HuH-7.5 (cell line): ENCODE data around the gene LGALS3BP.
"Not testable (repeated sequence)": the region's sequence is repeated elsewhere in the genome, so short reads cannot be mapped to it uniquely, and the experiment has no call there.

Source experiments
- DNase-seq: peaks from one replicate; pipeline ENCODE4 v3.0.0; 2011; ENCODE audit warnings: low spot score

Gene LGALS3BP

GRCh38 chr17:78962984-78963348 lies 16.8 kb downstream of the LGALS3BP start:
- not testable (repeated sequence) for DNase-seq

- no peak for DNase-seq
These were observed 17.3 kb downstream of the LGALS3BP start for GRCh38 chr17:78962345-78962983.

- no peak for DNase-seq
These were observed 18.2 kb downstream of the LGALS3BP start for GRCh38 chr17:78961571-78961970.

- DNase-seq = no peak
These were observed 18.8 kb downstream of the LGALS3BP start for GRCh38 chr17:78960928-78961327.

GRCh38 chr17:78959803-78960202 lies 19.9 kb downstream of the LGALS3BP start:
- no peak for DNase-seq

GRCh38 chr17:78958641-78959127 lies 21.0 kb downstream of the LGALS3BP start:
- no peak for DNase-seq

- no peak for DNase-seq
These were observed 22.6 kb downstream of the LGALS3BP start for GRCh38 chr17:78957128-78957527.

GRCh38 chr17:78956254-78956653 lies 23.5 kb downstream of the LGALS3BP start:
- no peak for DNase-seq

- no peak for DNase-seq
These were observed 25.0 kb downstream of the LGALS3BP start for GRCh38 chr17:78954684-78955083.

GRCh38 chr17:78953356-78954350 lies 26.1 kb downstream of the LGALS3BP start:
- DNase-seq = no peak

- DNase-seq = no peak
These were observed 27.0 kb downstream of the LGALS3BP start for GRCh38 chr17:78952706-78953105.

GRCh38 chr17:78951967-78952551 lies 27.7 kb downstream of the LGALS3BP start:
- DNase-seq = no peak

- DNase-seq = no peak
These were observed 28.9 kb downstream of the LGALS3BP start for GRCh38 chr17:78950870-78951269.

- no peak for DNase-seq
These were observed 32.2 kb downstream of the LGALS3BP start for GRCh38 chr17:78947235-78948149.

- DNase-seq = no peak
These were observed 33.1 kb downstream of the LGALS3BP start for GRCh38 chr17:78946631-78947030.

- DNase-seq = no peak
These were observed 33.6 kb downstream of the LGALS3BP start for GRCh38 chr17:78946131-78946530.

GRCh38 chr17:78945455-78945854 lies 34.3 kb downstream of the LGALS3BP start:
- DNase-seq = not testable (repeated sequence)

GRCh38 chr17:78944956-78945355 lies 34.8 kb downstream of the LGALS3BP start:
- DNase-seq = no peak

- no peak for DNase-seq
These were observed 35.7 kb downstream of the LGALS3BP start for GRCh38 chr17:78944026-78944425.

- no peak for DNase-seq
These were observed 39.0 kb downstream of the LGALS3BP start for GRCh38 chr17:78940708-78941107.

GRCh38 chr17:78940258-78940657 lies 39.5 kb downstream of the LGALS3BP start:
- no peak for DNase-seq

GRCh38 chr17:78939615-78940014 lies 40.1 kb downstream of the LGALS3BP start:
- no peak for DNase-seq
